Fibroblast of skin of left biceps (primary cell): ENCODE measurements around the gene ACOXL.
"Not testable (repeated sequence)": the region's sequence is repeated elsewhere in the genome, so short reads cannot be mapped to it uniquely, and the experiment has no call there.

Experiments
- DNase-seq, 2 experiments: peaks; one replicate each; pipeline ENCODE4 v3.0.0-alpha.2; 2013; ENCODE audit warnings: low read depth in 2 of 2

Gene ACOXL

GRCh38 chr2:110855841-110856240, 123.5 kb downstream of the ACOXL start:
- DNase-seq: not testable (repeated sequence)

- no peak for DNase-seq
Observed at GRCh38 chr2:110858135-110858725, 125.9 kb downstream of the ACOXL start.

GRCh38 chr2:110858993-110859701, 126.8 kb downstream of the ACOXL start:
- DNase-seq: no peak

- DNase-seq: no peak
Observed at GRCh38 chr2:110860630-110861029, 128.3 kb downstream of the ACOXL start.

DNA sequence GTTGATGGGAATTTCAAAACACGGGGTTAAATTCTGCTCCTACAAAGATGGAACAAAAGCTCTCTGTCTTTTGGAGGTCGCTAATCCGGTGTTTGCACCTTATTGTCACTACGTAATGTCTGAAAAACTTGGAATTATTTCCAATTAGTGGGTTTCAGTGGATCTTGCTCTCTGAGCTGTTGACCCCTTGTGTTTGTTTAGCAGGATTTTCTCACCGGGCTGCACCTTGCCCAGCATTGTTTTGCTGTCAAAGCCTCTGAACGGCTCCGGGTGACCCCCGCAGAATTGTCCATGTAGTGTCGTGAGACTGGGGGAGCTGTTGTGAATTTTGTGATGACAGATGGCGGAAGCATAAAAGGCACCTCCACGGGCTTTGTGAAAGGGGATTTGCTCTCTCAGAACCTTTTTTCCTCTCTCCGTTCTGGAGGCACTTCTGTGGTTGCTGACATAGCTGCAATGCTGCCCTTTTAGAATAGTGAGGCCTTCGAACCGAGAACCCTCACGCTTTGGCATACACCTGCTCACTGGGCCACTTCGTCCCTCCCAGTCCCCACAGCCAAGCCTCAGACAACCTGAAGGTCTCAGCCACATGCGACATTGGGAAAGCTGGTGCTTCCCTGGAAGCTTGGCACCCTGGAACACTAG, 129.4 kb downstream of the ACOXL start:
- no peak for DNase-seq

DNA sequence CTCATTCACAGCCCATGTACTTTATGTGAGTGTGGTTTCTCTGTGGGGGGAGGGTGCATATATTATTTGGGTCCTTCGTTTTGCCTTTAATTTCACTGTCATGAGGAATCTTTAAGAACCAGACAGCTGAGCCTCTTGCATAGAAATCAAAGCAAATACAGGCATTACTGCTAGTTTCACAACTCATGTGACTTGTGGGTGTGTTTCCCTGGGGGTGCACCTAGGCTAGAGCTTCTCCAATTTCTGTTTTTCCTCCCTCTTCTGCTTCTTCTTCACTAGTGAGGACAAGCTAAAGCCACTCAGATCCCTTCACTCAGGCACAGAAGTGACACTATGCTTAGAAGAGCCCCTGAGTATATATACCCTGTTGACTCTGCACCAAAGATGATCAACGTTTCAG, 131.4 kb downstream of the ACOXL start:
- DNase-seq: no peak

- DNase-seq: no peak
Observed at GRCh38 chr2:110864176-110864575, 131.8 kb downstream of the ACOXL start.

GRCh38 chr2:110864731-110865130, 132.4 kb downstream of the ACOXL start:
- no peak for DNase-seq

DNA sequence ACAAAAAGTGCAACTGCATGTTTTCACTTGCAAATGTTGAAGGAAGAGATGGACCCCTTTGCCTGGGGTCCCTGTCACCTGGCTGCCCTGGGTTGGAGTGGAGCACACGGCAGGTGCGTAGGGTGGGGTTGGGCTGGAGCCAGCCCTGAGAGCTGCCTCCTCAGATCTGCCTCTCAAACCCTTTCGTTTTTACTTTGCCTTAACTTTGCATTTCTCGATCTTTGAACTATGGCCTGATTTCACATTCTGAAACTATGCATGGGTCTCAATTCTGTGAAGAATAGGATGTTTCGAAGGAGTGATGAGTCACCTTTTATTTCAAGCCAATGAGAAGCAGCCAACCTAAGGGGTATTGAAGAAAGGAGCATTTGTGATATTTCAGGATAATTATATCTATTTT, 132.8 kb downstream of the ACOXL start:
- DNase-seq: no peak

DNA sequence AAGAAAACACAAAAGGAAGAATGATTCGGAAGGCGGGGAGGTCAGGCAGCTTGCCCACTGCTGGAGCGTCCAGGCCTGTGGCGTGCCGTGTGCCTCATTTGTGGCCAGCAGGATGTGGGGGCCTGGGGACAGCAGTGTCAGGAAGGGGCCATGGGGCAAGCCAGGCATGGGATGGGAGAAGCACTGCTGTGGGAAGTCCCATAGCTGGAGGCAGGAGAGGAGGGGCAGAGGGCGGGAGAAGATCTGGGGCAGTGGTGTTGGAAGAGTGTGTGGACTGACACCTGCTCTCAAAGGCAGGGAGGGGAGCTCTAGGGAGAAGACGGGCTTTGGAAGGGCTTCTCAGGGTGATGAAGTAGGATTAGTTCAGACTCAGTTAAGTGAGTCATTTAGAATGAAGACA, 133.7 kb downstream of the ACOXL start:
- DNase-seq: no peak

DNA sequence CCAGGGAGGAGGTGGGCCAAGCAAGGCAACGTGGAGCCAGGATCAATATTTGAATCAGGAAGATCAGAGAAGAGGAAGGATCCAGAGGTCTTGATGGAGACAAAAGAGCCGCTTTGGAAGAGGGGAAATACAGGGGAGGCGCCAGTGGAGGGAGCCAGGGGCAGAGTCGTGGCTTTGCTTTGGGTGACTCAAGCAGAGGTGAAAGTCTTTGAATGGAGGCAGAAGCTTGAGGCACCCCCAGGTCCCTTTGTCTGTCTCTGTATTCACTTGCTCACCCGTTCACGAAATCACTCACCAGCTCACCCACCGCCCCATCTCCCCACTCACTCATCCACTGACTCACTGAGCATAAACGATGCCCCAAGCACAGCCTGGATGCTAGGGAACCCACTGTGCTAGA, 134.1 kb downstream of the ACOXL start:
- DNase-seq: no peak

DNA sequence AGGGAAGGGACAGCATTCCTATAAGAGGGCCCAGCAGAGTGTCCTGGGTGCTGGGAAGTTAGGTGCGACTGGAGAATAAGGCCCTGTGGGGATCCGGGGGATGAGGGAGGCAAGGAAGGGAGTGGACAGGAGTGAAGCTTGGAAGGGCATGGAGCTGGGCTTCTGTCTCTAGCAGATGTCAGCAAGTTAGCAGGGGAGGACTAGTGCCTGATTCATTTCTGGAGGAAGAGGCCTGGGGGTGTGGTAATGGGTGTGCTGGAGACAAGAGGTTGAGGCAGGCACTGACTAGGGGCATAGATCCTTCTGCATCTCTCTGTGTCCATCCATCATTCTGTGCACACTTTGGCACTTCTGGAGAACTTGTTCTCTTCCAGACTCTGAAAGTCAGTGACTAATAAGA, 134.7 kb downstream of the ACOXL start:
- no peak for DNase-seq

DNA sequence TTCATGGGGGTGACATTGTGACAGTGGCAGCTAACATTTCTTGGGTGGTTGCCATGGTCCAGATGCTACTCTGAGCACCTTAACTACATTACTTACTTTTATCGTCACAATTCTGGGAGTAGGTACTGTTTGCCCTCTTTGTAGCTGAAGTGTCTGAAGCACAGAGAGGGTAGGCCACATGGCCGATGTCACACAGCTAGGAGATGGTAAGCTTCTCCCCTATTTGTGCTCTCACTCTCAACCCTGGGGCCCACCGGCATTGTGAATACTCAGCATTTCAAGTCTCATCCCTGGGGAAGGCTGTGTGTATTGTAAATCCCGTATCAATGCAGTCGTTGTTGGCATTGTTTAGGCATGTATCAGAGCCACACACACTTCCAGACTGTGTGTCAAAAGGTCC, 136.6 kb downstream of the ACOXL start:
- DNase-seq: no peak

- no peak for DNase-seq
Observed at GRCh38 chr2:110869472-110870446, 137.4 kb downstream of the ACOXL start.

GRCh38 chr2:110870545-110870944, 138.2 kb downstream of the ACOXL start:
- no peak for DNase-seq

DNA sequence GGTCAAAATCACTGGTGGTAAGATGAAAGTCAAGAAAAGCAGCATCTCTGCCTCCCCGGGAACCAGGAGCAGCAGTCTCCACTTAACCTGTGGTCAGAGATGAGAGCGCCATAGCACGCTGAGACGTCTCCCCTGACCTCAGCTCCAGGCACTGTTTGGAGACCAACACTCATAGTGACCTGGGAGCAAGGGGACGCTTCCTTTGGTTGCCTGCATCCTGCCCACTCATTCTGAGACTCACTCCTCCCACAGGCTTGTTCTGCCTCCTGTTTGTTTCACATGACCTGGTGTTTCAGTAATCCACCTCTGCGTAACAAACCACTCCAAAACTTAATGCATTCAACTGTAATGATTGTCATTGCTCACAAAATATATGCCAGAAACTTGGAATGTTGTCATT, 139.3 kb downstream of the ACOXL start:
- DNase-seq: no peak

- DNase-seq: no peak
Observed at GRCh38 chr2:110872521-110872920, 140.1 kb downstream of the ACOXL start.

DNA sequence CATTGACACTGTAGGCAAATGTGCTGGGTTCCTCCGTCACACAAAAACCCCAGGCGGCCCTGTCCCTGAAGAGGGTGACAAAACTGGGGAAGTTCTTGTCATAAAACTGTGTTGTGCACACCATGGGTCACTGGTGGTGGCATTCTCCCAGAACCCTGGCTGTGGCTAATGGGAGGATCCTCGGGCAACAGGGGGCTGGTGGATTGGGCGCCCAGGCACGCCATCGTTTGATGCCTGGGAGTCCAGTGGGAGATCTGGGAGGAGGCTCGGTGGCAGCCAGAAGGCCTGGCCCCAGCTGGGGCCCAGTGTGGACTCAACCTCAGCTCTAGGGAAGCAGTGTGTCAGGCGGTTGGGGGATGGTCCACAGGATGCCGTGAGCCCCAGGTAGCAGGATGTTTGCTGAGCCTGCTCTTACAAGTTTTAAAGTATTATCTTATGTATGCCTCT, 140.7 kb downstream of the ACOXL start:
- no peak for DNase-seq

DNA sequence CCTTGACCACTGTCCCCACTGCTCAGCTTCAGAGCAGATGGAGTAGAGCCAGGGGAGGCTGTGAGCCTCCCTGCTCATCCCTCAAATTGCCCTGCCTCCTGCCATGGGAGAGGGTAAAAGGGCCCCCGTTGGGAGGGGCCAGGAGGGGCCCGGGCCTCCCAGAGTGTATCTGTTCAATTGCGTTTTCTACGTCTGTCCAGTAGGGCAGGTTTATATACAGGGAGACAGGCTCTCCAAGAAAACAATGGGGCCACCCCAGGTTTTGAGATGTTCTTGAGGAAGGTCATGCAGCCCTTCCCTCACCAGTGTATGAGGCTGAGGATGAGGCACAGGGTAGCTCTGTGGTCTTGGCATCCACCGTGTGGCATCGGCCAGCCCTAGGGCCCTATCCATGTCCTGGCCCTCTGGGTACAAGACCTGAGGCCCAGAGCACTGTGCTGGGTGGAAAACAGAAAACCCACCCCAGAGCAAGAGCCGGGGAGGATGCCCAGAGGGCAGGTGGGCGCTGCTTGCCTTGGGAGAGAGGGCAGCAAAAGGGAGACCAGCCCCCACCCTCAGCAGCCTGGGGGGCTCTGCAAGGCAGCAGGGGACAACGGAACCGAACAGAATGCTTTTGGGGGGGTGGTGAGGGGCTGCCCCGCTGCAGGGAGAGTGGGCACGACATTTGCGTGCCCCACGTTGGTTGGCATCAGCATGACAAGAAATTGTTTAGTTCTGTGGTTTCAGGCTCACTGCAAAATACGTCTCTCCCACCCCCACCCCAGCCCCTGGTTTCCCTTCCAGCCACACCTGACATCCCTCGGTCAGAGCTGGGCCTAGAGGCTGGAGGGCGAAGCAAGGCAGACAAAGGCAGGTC, 141.5 kb downstream of the ACOXL start:
- DNase-seq: no peak

GRCh38 chr2:110874453-110875383, 142.3 kb downstream of the ACOXL start:
- no peak for DNase-seq
